ENCODE measurements around the gene CD53. TPM values are rescaled to one million over a fixed set of nuclear protein-coding genes. Genes with fewer than 3 reads are reported as not detected.

The CD53 gene
- total and polyA plus RNA-seq, 2 of the 4 experiments (the other 2 are of a cell fraction) = not detected

DNA sequence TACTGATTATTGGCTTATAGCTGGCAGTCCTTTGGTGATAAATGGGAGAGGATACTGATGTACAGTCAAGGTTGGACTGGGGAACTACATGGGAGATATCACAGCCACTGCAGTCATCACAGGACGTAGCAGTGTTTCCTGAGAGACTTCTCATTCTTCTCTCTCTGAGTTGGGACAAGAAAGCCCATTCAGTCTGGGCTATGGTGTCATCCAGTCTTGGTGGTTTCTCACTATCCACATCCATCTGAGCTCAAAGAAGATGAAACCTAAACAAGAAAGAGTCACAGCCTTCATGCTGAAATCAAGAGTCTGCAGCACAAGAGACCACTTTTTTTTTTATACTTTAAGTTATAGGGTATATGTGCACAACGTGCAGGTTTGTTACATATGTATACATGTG is 12.8 kb upstream of the CD53 start:
- H4K8ac ChIP-seq (ENCODE audit: low read depth in 2 of 2, low read length in 2 of 2) = no peak overlapping the region
- no peak overlapping the region for H3K4me3 ChIP-seq (ENCODE audit: insufficient read depth, low read depth, low read length)
- no peak overlapping the region for H3K18ac ChIP-seq (ENCODE audit: low read depth, low read length)
- H2BK15ac ChIP-seq (ENCODE audit: low read depth, low read length) = no peak overlapping the region
- no peak for DNase-seq
- no peak for ATAC-seq (ENCODE audit: low read depth)
- no peak overlapping the region for H3K4me2 ChIP-seq (ENCODE audit: low read depth, low read length)
- no peak overlapping the region for H3K56ac ChIP-seq (ENCODE audit: extremely low read depth, insufficient read depth, low read length)
- in situ Hi-C loops (cut with MboI; ENCODE audit: low sequenced_read_pairs) = no loop called here
- H3K79me1 ChIP-seq (ENCODE audit: low read depth in 1 of 2, low read length in 2 of 2) = no peaks in the 10 kb centered on the region
- intact Hi-C loops (cut with micrococcal nuclease) = no loop called here
- H2AK9ac ChIP-seq (replicated peaks; ENCODE audit: low read depth, low read length, poor library complexity) = no peak overlapping the region
- H2BK5ac ChIP-seq (ENCODE audit: low read depth, low read length, poor library complexity, severe bottlenecking) = no peak overlapping the region
- no peaks in the 10 kb centered on the region for H4K20me1 ChIP-seq (ENCODE audit: insufficient read depth, low read length)
- no peaks in the 10 kb centered on the region for H3K27me3 ChIP-seq (ENCODE audit: control insufficient read depth, insufficient read depth, low read length)
- no peaks in the 10 kb centered on the region for H3K9me1 ChIP-seq (ENCODE audit: insufficient read depth, low read length)
- WGBS, 2 experiments (ENCODE audit: extremely low coverage in 2 of 2, insufficient read length in 1 of 2) = no CpG with 5 or more reads among the region's 2 CpGs
- POLR2A ChIA-PET (ENCODE audit: unreplicated experiment) = no interaction called here
- H4K5ac ChIP-seq (ENCODE audit: low read depth, low read length) = no peak overlapping the region
- no peaks in the 10 kb centered on the region for H3K4me1 ChIP-seq (ENCODE audit: control insufficient read depth, insufficient read depth, low read length)
- H3K9me3 ChIP-seq (ENCODE audit: control insufficient read depth, insufficient read depth, low read length) = no peaks in the 10 kb centered on the region
- no peak overlapping the region for H3K4ac ChIP-seq (ENCODE audit: low read depth, low read length)
- no peak overlapping the region for H4K91ac ChIP-seq (ENCODE audit: insufficient read depth, low read depth, low read length)
- no peak overlapping the region for H3K14ac ChIP-seq (replicated peaks; ENCODE audit: low read depth, low read length)
- no peak overlapping the region for H3K27ac ChIP-seq (ENCODE audit: insufficient read depth, low read length)
- no peak overlapping the region for H2BK120ac ChIP-seq (ENCODE audit: low read depth, low read length)
- H3K36me3 ChIP-seq (ENCODE audit: control insufficient read depth, insufficient read depth, low read length) = no peaks in the 10 kb centered on the region
- dilution Hi-C loops (cut with HindIII; ENCODE audit: low sequenced_read_pairs, unreplicated experiment) = no loop called here
- CTCF ChIA-PET = no interaction called here
- no peak for TF ChIP-seq MAFK (IDR thresholded peaks at IDR 0.05; ENCODE audit: low read depth, low read length)
- TF ChIP-seq BHLHE40 (IDR thresholded peaks at IDR 0.05; ENCODE audit: low read depth, low read length) = no peak
- TF ChIP-seq POLR2A (IDR thresholded peaks at IDR 0.05; ENCODE audit: low read depth, low read length) = no peak
- no peak for TF ChIP-seq RAD21 (IDR thresholded peaks at IDR 0.05; ENCODE audit: low read length)
- TF ChIP-seq RCOR1 (IDR thresholded peaks at IDR 0.05; ENCODE audit: insufficient replicate concordance, low read length) = no peak
- TF ChIP-seq, protein P1, sequence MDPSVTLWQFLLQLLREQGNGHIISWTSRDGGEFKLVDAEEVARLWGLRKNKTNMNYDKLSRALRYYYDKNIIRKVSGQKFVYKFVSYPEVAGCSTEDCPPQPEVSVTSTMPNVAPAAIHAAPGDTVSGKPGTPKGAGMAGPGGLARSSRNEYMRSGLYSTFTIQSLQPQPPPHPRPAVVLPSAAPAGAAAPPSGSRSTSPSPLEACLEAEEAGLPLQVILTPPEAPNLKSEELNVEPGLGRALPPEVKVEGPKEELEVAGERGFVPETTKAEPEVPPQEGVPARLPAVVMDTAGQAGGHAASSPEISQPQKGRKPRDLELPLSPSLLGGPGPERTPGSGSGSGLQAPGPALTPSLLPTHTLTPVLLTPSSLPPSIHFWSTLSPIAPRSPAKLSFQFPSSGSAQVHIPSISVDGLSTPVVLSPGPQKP (IDR thresholded peaks at IDR 0.05; ENCODE audit: borderline replicate concordance, low read depth, low read length) = no peak
- no peak for TF ChIP-seq SMC3 (IDR thresholded peaks at IDR 0.05; ENCODE audit: low read depth, low read length)
- TF ChIP-seq, protein P2, sequence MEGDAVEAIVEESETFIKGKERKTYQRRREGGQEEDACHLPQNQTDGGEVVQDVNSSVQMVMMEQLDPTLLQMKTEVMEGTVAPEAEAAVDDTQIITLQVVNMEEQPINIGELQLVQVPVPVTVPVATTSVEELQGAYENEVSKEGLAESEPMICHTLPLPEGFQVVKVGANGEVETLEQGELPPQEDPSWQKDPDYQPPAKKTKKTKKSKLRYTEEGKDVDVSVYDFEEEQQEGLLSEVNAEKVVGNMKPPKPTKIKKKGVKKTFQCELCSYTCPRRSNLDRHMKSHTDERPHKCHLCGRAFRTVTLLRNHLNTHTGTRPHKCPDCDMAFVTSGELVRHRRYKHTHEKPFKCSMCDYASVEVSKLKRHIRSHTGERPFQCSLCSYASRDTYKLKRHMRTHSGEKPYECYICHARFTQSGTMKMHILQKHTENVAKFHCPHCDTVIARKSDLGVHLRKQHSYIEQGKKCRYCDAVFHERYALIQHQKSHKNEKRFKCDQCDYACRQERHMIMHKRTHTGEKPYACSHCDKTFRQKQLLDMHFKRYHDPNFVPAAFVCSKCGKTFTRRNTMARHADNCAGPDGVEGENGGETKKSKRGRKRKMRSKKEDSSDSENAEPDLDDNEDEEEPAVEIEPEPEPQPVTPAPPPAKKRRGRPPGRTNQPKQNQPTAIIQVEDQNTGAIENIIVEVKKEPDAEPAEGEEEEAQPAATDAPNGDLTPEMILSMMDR (conservative IDR thresholded peaks at IDR 0.05; ENCODE audit: low read depth, low read length) = no peak
- TF ChIP-seq NFE2L2 (IDR thresholded peaks at IDR 0.05; ENCODE audit: low read depth, low read length) = no peak
- no peak for TF ChIP-seq CEBPB (IDR thresholded peaks at IDR 0.05; ENCODE audit: low read depth, low read length)
- no peak for TF ChIP-seq FOS (IDR thresholded peaks at IDR 0.05; ENCODE audit: low read depth, low read length)
- no peak for TF ChIP-seq MXI1 (IDR thresholded peaks at IDR 0.05; ENCODE audit: borderline replicate concordance, low read depth, low read length)
- TF ChIP-seq MAZ (IDR thresholded peaks at IDR 0.05; ENCODE audit: borderline replicate concordance, low read depth, low read length) = no peak
- TF ChIP-seq, protein P3, sequence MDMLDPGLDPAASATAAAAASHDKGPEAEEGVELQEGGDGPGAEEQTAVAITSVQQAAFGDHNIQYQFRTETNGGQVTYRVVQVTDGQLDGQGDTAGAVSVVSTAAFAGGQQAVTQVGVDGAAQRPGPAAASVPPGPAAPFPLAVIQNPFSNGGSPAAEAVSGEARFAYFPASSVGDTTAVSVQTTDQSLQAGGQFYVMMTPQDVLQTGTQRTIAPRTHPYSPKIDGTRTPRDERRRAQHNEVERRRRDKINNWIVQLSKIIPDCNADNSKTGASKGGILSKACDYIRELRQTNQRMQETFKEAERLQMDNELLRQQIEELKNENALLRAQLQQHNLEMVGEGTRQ (IDR thresholded peaks at IDR 0.05; ENCODE audit: low read depth, low read length) = no peak
- H2BK20ac ChIP-seq (ENCODE audit: low read depth, low read length) = no peak overlapping the region
- H2AK5ac ChIP-seq (ENCODE audit: low read depth, low read length) = no peak overlapping the region
- BruUV-seq (replicated peaks) = no TSS peak
- no peak overlapping the region for H3K9ac ChIP-seq (ENCODE audit: low read depth, low read length)
- no peak overlapping the region for H2AFZ ChIP-seq (replicated peaks; ENCODE audit: low read length, poor library complexity)
- H3K23ac ChIP-seq (ENCODE audit: low read depth, low read length) = no peak overlapping the region

All from IMR-90 (cell line).